RWPE2 (cell line): ENCODE data around the gene EGFR.

Experiments used
- ATAC-seq: fragments of 200-7000 bp; cut with Tn5 transposase; 3 replicates; pipeline ENCODE4 v1.9.1; 2021; ENCODE audit warnings: low read depth
- DNase-seq: peaks from one replicate; pipeline ENCODE4 v3.0.0-alpha.2; 2020; ENCODE audit warnings: low spot score
- H3K27ac ChIP-seq: fragments of 450-650 bp; 2 replicates; pipeline ENCODE4 v1.5.1; 2017; ENCODE audit warnings: mild to moderate bottlenecking; ENCODE audit not compliant: poor library complexity, severe bottlenecking
- H3K27me3 ChIP-seq: fragments of 250-450 bp; sonication (Bioruptor Pico); 2 replicates; pipeline ENCODE4 v1.5.1; 2021; ENCODE audit warnings: mild to moderate bottlenecking, moderate library complexity; ENCODE audit not compliant: insufficient read depth, poor library complexity, severe bottlenecking
- H3K36me3 ChIP-seq: fragments of 250-450 bp; sonication (Bioruptor Pico); 2 replicates; pipeline ENCODE4 v1.5.1; 2020; ENCODE audit warnings: low read depth, mild to moderate bottlenecking, moderate library complexity
- H3K4me1 ChIP-seq: fragments of 250-450 bp; sonication (Bioruptor Pico); 2 replicates; pipeline ENCODE4 v1.5.1; 2021; ENCODE audit warnings: mild to moderate bottlenecking, moderate library complexity; ENCODE audit not compliant: insufficient read depth, poor library complexity, severe bottlenecking
- H3K4me3 ChIP-seq: fragments of 250-450 bp; sonication (Bioruptor Pico); 2 replicates; pipeline ENCODE4 v1.5.1; 2021; ENCODE audit warnings: mild to moderate bottlenecking, moderate library complexity; ENCODE audit not compliant: severe bottlenecking
- H3K9me3 ChIP-seq: fragments of 250-450 bp; sonication (Bioruptor Pico); 2 replicates; pipeline ENCODE4 v1.5.1; 2021; ENCODE audit warnings: mild to moderate bottlenecking, moderate library complexity; ENCODE audit not compliant: severe bottlenecking
- TF ChIP-seq, protein P1 (sequence below): fragments of 450-650 bp; IDR thresholded peaks from one replicate; pipeline ENCODE4 v1.5.1; 2017; ENCODE audit warnings: mild to moderate bottlenecking, moderate library complexity; ENCODE audit not compliant: poor library complexity, severe bottlenecking

Gene EGFR

DNA sequence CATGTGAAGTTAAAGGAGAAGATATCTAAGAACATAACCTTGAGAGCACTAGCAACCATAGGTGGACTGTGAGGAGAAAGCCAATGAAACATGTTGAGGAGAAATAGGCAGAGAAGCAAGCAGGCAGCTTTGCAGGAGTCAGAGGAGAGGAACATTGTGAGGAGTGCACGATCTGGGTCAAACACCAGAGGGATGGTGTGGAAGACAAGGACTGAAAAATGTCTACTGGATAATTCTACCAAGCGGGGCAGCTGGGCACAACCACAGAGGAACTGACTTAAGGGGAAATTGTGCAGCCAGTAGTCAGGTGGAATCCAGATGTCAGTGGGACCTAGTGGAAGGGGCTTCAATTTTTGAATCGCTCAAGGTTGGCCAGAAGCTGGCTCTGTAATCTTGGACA, 234.4 kb downstream of the EGFR start:
- H3K27me3 ChIP-seq, result no peaks in the 10 kb centered on the region
- H3K4me3 ChIP-seq, result no peak overlapping the region
- H3K27ac ChIP-seq, result no peak overlapping the region
- H3K9me3 ChIP-seq, result no peaks in the 10 kb centered on the region
- DNase-seq (no peak), ATAC-seq (no peak)
- no peaks in the 10 kb centered on the region for H3K4me1 ChIP-seq
- TF ChIP-seq, protein P1, sequence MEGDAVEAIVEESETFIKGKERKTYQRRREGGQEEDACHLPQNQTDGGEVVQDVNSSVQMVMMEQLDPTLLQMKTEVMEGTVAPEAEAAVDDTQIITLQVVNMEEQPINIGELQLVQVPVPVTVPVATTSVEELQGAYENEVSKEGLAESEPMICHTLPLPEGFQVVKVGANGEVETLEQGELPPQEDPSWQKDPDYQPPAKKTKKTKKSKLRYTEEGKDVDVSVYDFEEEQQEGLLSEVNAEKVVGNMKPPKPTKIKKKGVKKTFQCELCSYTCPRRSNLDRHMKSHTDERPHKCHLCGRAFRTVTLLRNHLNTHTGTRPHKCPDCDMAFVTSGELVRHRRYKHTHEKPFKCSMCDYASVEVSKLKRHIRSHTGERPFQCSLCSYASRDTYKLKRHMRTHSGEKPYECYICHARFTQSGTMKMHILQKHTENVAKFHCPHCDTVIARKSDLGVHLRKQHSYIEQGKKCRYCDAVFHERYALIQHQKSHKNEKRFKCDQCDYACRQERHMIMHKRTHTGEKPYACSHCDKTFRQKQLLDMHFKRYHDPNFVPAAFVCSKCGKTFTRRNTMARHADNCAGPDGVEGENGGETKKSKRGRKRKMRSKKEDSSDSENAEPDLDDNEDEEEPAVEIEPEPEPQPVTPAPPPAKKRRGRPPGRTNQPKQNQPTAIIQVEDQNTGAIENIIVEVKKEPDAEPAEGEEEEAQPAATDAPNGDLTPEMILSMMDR, result no peak
- no peaks in the 10 kb centered on the region for H3K36me3 ChIP-seq

DNA sequence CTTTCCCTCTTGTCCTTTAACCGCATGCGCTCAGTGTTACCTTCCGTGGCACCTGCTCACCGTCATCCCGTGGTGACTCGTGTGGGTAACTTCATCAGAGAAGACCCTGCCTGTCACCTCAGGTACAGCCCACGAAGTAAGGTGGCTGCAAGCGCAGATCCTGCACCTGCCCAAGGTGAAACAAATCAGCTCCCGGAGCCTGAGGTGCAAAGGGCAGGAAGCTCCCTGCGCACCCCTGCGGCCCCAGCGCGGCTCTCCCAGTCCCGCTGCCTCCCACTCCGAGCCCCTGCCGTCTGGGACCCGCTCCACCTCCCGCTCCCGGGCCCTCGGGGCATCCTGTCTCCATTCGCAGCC, 235.4 kb downstream of the EGFR start:
- ATAC-seq (no peak), DNase-seq (no peak)
- Histone ChIP-seq H3K27ac (peak overlapping the region; percentile 37), H3K9me3 (no peaks in the 10 kb centered on the region), H3K4me3 (peak overlapping the region; percentile 43), H3K27me3 (no peaks in the 10 kb centered on the region), H3K36me3 (no peaks in the 10 kb centered on the region), H3K4me1 (no peaks in the 10 kb centered on the region)
- TF ChIP-seq, protein P1, result no peak

DNA sequence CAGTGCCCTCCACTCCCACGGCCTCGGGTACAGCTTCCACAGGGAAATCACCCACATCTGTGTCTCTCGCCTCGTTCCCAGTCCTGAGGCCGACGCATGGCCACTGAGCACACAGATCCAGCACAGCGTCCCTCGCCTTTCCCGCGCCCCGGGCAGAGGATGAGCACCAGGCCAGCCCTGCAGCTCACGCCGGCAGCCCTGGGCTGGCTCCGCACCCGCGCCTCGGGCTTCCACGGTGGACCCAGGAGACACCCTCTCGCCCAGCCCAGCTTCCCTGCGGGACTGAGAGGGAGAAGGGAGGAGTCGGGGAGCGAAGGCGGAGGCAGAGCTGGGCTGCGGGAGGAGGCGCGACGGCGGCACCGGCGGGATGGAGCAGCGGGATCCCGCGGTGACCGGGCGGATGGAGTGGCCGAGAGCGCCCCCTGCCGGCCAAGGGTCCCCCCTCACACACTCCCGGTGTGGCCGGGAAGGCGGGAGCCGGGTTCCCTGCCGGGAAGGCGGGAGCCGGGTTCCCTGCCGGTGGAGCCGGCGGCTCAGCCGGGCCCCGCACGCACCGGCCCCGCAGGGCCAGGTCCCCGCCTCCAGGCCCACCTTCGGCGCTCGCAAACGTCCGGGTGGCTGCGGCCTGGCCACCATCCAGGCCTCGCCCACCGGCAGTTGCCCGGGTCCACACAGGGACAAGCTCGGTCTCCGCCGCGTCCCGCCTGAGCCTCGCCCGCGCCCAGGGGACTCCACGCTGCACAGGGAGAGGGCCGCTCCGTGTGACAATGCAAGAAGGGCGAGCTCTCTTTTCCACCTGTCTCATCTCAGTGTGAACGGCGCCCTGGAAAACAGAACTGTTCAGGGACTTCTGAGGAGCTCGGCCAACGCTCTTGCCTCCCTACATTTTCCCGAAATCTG, 236.0 kb downstream of the EGFR start:
- peak overlapping the region; percentile 37 for H3K27ac ChIP-seq
- ATAC-seq (peak; percentile 86), DNase-seq (no peak)
- no peaks in the 10 kb centered on the region for H3K4me1 ChIP-seq
- peak overlapping the region; percentile 43 for H3K4me3 ChIP-seq
- no peaks in the 10 kb centered on the region for H3K9me3 ChIP-seq
- no peaks in the 10 kb centered on the region for H3K36me3 ChIP-seq
- TF ChIP-seq, protein P1, result peak; percentile 70
- H3K27me3 ChIP-seq, result no peaks in the 10 kb centered on the region

DNA sequence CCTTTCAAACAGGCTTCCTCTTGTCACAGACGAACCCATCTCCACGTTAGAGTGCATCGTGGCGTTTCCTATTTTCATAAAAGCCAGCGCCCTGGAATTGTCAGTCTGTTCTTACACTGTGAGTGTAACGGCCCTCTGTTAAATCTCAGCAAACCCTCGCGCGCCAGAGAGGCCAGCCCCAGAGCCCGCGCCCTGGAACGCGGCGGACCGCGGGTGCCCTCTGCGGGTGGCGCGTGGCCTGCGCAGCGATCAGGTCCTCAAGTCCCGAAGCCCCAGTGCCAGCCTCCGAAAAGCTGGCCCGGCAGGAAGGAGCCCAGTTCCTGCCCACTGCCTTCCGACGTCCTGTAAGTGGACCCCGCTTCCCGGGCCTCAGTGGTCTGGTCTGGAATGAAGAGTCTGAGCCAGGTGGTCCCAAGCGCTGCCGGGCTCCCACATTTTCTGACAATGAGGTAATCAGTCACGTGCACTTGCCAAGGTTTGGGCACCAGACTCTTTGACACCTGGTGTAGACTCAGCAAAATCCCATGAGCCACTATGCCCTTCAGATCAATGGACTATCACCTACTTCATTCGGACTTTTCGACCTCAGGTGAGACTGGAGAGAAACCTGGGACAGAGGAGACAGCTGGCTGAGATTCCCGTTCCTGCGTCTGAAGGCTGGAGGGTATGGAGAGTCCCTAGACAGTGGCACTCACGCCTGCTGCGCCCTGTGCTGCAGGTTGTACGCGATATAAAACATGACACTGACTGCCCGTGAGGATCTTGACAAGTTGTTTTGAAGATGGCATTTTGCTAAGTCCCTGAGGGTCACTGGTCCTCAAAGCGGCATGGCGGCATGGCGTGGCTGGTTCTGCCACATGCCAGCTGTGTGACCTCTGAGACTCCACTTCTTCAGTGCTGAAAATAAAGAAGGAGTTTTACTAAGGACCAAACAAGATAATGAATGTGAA, 237.0 kb downstream of the EGFR start:
- DNase-seq (no peak), ATAC-seq (peak; percentile 82)
- no peaks in the 10 kb centered on the region for H3K36me3 ChIP-seq
- H3K9me3 ChIP-seq, result no peaks in the 10 kb centered on the region
- peak overlapping the region; percentile 37 for H3K27ac ChIP-seq
- H3K4me1 ChIP-seq, result no peaks in the 10 kb centered on the region
- no peaks in the 10 kb centered on the region for H3K27me3 ChIP-seq
- TF ChIP-seq, protein P1, result peak; percentile 91
- H3K4me3 ChIP-seq, result peak overlapping the region; percentile 43
